NCI-H2196 (cell line): ENCODE results near the gene AFF3.

Experiments
- DNase-seq: peaks from one replicate; lab custom pipeline; 2025; ENCODE audit not compliant: unreplicated experiment; lab: John Stamatoyannopoulos, UW

The AFF3 gene

GRCh38 chr2:100012561-100012960 is 129.8 kb downstream of the AFF3 start:
- no peak for DNase-seq

- no peak for DNase-seq
These were observed 131.1 kb downstream of the AFF3 start for GRCh38 chr2:100011272-100011731.

GRCh38 chr2:100010606-100011005 is 131.8 kb downstream of the AFF3 start:
- no peak for DNase-seq

- no peak for DNase-seq
These were observed 132.6 kb downstream of the AFF3 start for GRCh38 chr2:100009743-100010142.

- DNase-seq: no peak
These were observed 133.4 kb downstream of the AFF3 start for GRCh38 chr2:100008956-100009355.

GRCh38 chr2:100006516-100006915 is 135.9 kb downstream of the AFF3 start:
- DNase-seq: no peak

- DNase-seq: no peak
These were observed 137.4 kb downstream of the AFF3 start for GRCh38 chr2:100004959-100005387.

GRCh38 chr2:100004348-100004884 is 138.0 kb downstream of the AFF3 start:
- no peak for DNase-seq

GRCh38 chr2:100002059-100002458 is 140.3 kb downstream of the AFF3 start:
- no peak for DNase-seq

GRCh38 chr2:100000915-100001707 is 141.3 kb downstream of the AFF3 start:
- no peak for DNase-seq

GRCh38 chr2:99998651-99999320 is 143.6 kb downstream of the AFF3 start:
- DNase-seq: no peak

- no peak for DNase-seq
These were observed 152.5 kb downstream of the AFF3 start for GRCh38 chr2:99989905-99990304.

- no peak for DNase-seq
These were observed 153.8 kb downstream of the AFF3 start for GRCh38 chr2:99988599-99988998.

GRCh38 chr2:99987160-99987559 is 155.2 kb downstream of the AFF3 start:
- DNase-seq: no peak

GRCh38 chr2:99984799-99985515 is 157.4 kb downstream of the AFF3 start:
- DNase-seq: no peak

- DNase-seq: no peak
These were observed 159.6 kb downstream of the AFF3 start for GRCh38 chr2:99982744-99983143.

GRCh38 chr2:99981840-99982239 is 160.6 kb downstream of the AFF3 start:
- no peak for DNase-seq

- DNase-seq: no peak
These were observed 162.2 kb downstream of the AFF3 start for GRCh38 chr2:99980176-99980575.

- no peak for DNase-seq
These were observed 164.4 kb downstream of the AFF3 start for GRCh38 chr2:99977966-99978365.

- no peak for DNase-seq
These were observed 167.0 kb downstream of the AFF3 start for GRCh38 chr2:99975386-99975785.

- DNase-seq: no peak
These were observed 167.6 kb downstream of the AFF3 start for GRCh38 chr2:99974682-99975375.
